Panc1 (cell line): Measurements from ENCODE around the gene TPCN1. TPM values are rescaled to one million over a fixed set of nuclear protein-coding genes. Genes with fewer than 3 reads are reported as not detected.

Experiments used
- ATAC-seq: fragments of 200-7000 bp; cut with Tn5 transposase; 2 replicates; pipeline ENCODE4 v1.9.1; 2020; ENCODE audit warnings: mild to moderate bottlenecking, moderate library complexity
- BruUV-seq: library from RNA; stranded (reverse); fragments of 400-500 nt; replicated peaks from 2 replicates; lab custom pipeline; 2021; lab: Mats Ljungman, UMichigan
- CTCF ChIA-PET: fragments of 300-600 bp; sonication (Branson Sonifier 250); formaldehyde crosslinking; loops from one replicate; lab custom pipeline; 2022; ENCODE audit warnings: antibody characterized with exemption; lab: Charles Lee
- POLR2A ChIA-PET: fragments of 300-600 bp; sonication (Branson Sonifier 250); formaldehyde crosslinking; loops from one replicate; lab custom pipeline; 2022; ENCODE audit warnings: antibody characterized with exemption; lab: Charles Lee
- DNase-seq: peaks from one replicate; pipeline ENCODE4 v3.0.0-alpha.2; 2010; ENCODE audit warnings: low read depth, low spot score
- H3K27ac ChIP-seq: 2 replicates; pipeline ENCODE4 v1.5.1; 2011; ENCODE audit warnings: mild to moderate bottlenecking, low read length, inconsistent platforms
- H3K27me3 ChIP-seq: fragments of 200-500 bp; sonication (Bioruptor generic); 2 replicates; pipeline ENCODE4 v1.6.0; 2014; ENCODE audit warnings: low read length, inconsistent platforms; ENCODE audit not compliant: control insufficient read depth, insufficient read depth
- H3K36me3 ChIP-seq: fragments of 200-500 bp; sonication (Bioruptor generic); 2 replicates; pipeline ENCODE4 v1.5.1; 2014; ENCODE audit warnings: inconsistent platforms, mild to moderate bottlenecking, low read length, moderate library complexity; ENCODE audit not compliant: control insufficient read depth, insufficient read depth
- H3K4me1 ChIP-seq: 2 replicates; pipeline ENCODE4 v1.5.1; 2011; ENCODE audit warnings: inconsistent platforms, mild to moderate bottlenecking, low read length, moderate library complexity; ENCODE audit not compliant: control insufficient read depth, insufficient read depth
- H3K4me3 ChIP-seq, 2 experiments: 2 replicates each; pipeline ENCODE4 v1.5.1; 2011 to 2012; ENCODE audit warnings: low read depth in 2 of 2, low read length in 2 of 2, mild to moderate bottlenecking in 2 of 2, inconsistent platforms in 1 of 2, moderate library complexity in 1 of 2
- H3K9me3 ChIP-seq: fragments of 200-500 bp; sonication (Bioruptor generic); 2 replicates; pipeline ENCODE4 v1.5.1; 2014; ENCODE audit warnings: low read depth, mild to moderate bottlenecking, inconsistent platforms, low read length, moderate library complexity; ENCODE audit not compliant: control insufficient read depth, insufficient read depth
- CTCF ChIP-seq: fragments of 450-650 bp; IDR thresholded peaks from 2 replicates; pipeline ENCODE4 v1.5.1; 2017; ENCODE audit warnings: mild to moderate bottlenecking
- POLR2AphosphoS5 ChIP-seq: IDR thresholded peaks from 2 replicates; pipeline ENCODE4 v1.6.1; 2012; ENCODE audit warnings: mild to moderate bottlenecking, low read depth, low read length, moderate library complexity
- REST ChIP-seq, 2 experiments: IDR thresholded peaks; 2 replicates each; pipeline ENCODE4 v1.6.1; 2011 to 2012; ENCODE audit warnings: low read depth in 2 of 2, control low read depth in 1 of 2, low read length in 1 of 2, mild to moderate bottlenecking in 1 of 2, moderate library complexity in 1 of 2; ENCODE audit not compliant: insufficient read depth in 1 of 2
- SIN3A ChIP-seq: IDR thresholded peaks from 2 replicates; pipeline ENCODE4 v1.6.1; 2012; ENCODE audit warnings: low read depth, mild to moderate bottlenecking, low read length, moderate library complexity, borderline replicate concordance; ENCODE audit not compliant: insufficient read depth
- TCF7L2 ChIP-seq: IDR thresholded peaks from 2 replicates; pipeline ENCODE4 v1.6.1; 2011; ENCODE audit warnings: mild to moderate bottlenecking, low read depth, low read length, inconsistent platforms
- in situ Hi-C: cut with HindIII; loops from 2 replicates; pipeline ENCODE4 v1.10.0; 2016; ENCODE audit warnings: low sequenced_read_pairs, low pct_unique_long_range_greater_than_20kb
- intact Hi-C: fragments of 100-400 bp; cut with micrococcal nuclease; formaldehyde crosslinking; loops from one replicate; pipeline ENCODE4 v1.10.0; 2022; ENCODE audit not compliant: unreplicated experiment
- total RNA-seq: library from RNA; stranded (reverse); gene quantifications from one replicate; pipeline ENCODE4 v1.2.1, GENCODE V29; 2021; ENCODE audit not compliant: unreplicated experiment

The TPCN1 gene
- total RNA-seq, 1 experiment from 2014 or later, result 75.2 TPM

- peaks cover 3% of the 10 kb centered on the region; the same call in 1 of the 2 replicates for H3K4me1 ChIP-seq
- BruUV-seq, result no TSS peak
- no peaks in the 10 kb centered on the region for H3K36me3 ChIP-seq
- H3K27ac ChIP-seq, result no peak overlapping the region
- H3K9me3 ChIP-seq, result no peaks in the 10 kb centered on the region
- H3K27me3 ChIP-seq, result no peaks in the 10 kb centered on the region
- ATAC-seq (no peak), DNase-seq (no peak)
- intact Hi-C loops (no loop called here), in situ Hi-C loops (no loop called here)
- H3K4me3 ChIP-seq, result no peak overlapping the region
- POLR2A ChIA-PET, result no interaction called here
- CTCF ChIA-PET, result no interaction called here
- no peak for TF ChIP-seq POLR2AphosphoS5
- no peak for TF ChIP-seq TCF7L2
- no peak for TF ChIP-seq SIN3A
- no peak for TF ChIP-seq CTCF
- TF ChIP-seq REST (IDR thresholded peaks at IDR 0.05; ENCODE audit: insufficient read depth in 1 of 2, low read depth in 2 of 2, low read length in 1 of 2), result no peak
Observed at GRCh38 chr12:113325916-113326315, 104.7 kb downstream of the TPCN1 start.

GRCh38 chr12:113326775-113327395 lies 105.6 kb downstream of the TPCN1 start:
- POLR2A ChIA-PET, result no interaction called here
- H3K27ac ChIP-seq, result no peak overlapping the region
- H3K4me3 ChIP-seq, result no peak overlapping the region
- no peaks in the 10 kb centered on the region for H3K36me3 ChIP-seq
- H3K4me1 ChIP-seq, result peaks cover 3% of the 10 kb centered on the region; the same call in 1 of the 2 replicates
- no TSS peak for BruUV-seq
- ATAC-seq (no peak), DNase-seq (no peak)
- H3K27me3 ChIP-seq, result no peaks in the 10 kb centered on the region
- no peaks in the 10 kb centered on the region for H3K9me3 ChIP-seq
- intact Hi-C loops (no loop called here), in situ Hi-C loops (no loop called here)
- CTCF ChIA-PET, result no interaction called here
- no peak for TF ChIP-seq SIN3A
- TF ChIP-seq POLR2AphosphoS5, result no peak
- no peak for TF ChIP-seq TCF7L2
- no peak for TF ChIP-seq REST (IDR thresholded peaks at IDR 0.05; ENCODE audit: insufficient read depth in 1 of 2, low read depth in 2 of 2, low read length in 1 of 2)
- no peak for TF ChIP-seq CTCF
